Skeletal muscle cell (primary cell): ENCODE data around the gene CDY2A.
"Not testable (repeated sequence)": the region's sequence is repeated elsewhere in the genome, so short reads cannot be mapped to it uniquely, and the experiment has no call there.

Experiments used
- DNase-seq: peaks from one replicate; pipeline ENCODE4 v3.0.0-alpha.2; 2010; ENCODE audit warnings: low read depth
- H3K4me3 ChIP-seq: 2 replicates; pipeline ENCODE4 v1.5.1; 2011; ENCODE audit warnings: low read depth, mild to moderate bottlenecking, control low read depth, low read length, moderate library complexity

Gene CDY2A

GRCh38 chrY:18025487-18025886 lies at the start of gene CDY2A:
Gene CDY2A, plus strand, starts transcription at chrY:18025787. Its CDS starts 328 bp downstream, at chrY:18026115.
- DNase-seq: not testable (repeated sequence)

GRCh38 chrY:17997586-17997985 lies 28.0 kb upstream of the CDY2A start:
- not testable (repeated sequence) for H3K4me3 ChIP-seq, DNase-seq

More at GRCh38 chrY:18025487-18025886, at the start of gene CDY2A:
- not testable (repeated sequence) for H3K4me3 ChIP-seq

- DNase-seq, H3K4me3 ChIP-seq: not testable (repeated sequence)
These were observed 27.3 kb upstream of the CDY2A start for GRCh38 chrY:17998266-17998665.

GRCh38 chrY:18023897-18024296 lies 1.7 kb upstream of the CDY2A start:
- not testable (repeated sequence) for DNase-seq, H3K4me3 ChIP-seq

- not testable (repeated sequence) for DNase-seq, H3K4me3 ChIP-seq
These were observed 3.3 kb downstream of the CDY2A start for GRCh38 chrY:18028845-18029244.

GRCh38 chrY:18030178-18030577 lies 4.6 kb downstream of the CDY2A start:
- H3K4me3 ChIP-seq, DNase-seq: not testable (repeated sequence)

- not testable (repeated sequence) for H3K4me3 ChIP-seq, DNase-seq
These were observed 8.7 kb downstream of the CDY2A start for GRCh38 chrY:18034100-18034814.

GRCh38 chrY:18034864-18035263 lies 9.3 kb downstream of the CDY2A start:
- H3K4me3 ChIP-seq, DNase-seq: not testable (repeated sequence)

GRCh38 chrY:18044990-18045389 lies 19.4 kb downstream of the CDY2A start:
- not testable (repeated sequence) for H3K4me3 ChIP-seq, DNase-seq

- DNase-seq: not testable (repeated sequence)
These were observed 22.8 kb downstream of the CDY2A start for GRCh38 chrY:18048149-18049040.

GRCh38 chrY:18049061-18049460 lies 23.5 kb downstream of the CDY2A start:
- not testable (repeated sequence) for H3K4me3 ChIP-seq, DNase-seq

More at GRCh38 chrY:18048149-18049040, 22.8 kb downstream of the CDY2A start:
- not testable (repeated sequence) for H3K4me3 ChIP-seq

- H3K4me3 ChIP-seq, DNase-seq: not testable (repeated sequence)
These were observed 30.9 kb downstream of the CDY2A start for GRCh38 chrY:18056473-18056872.

GRCh38 chrY:18073464-18073863 lies 47.9 kb downstream of the CDY2A start:
- not testable (repeated sequence) for H3K4me3 ChIP-seq, DNase-seq
